K562 (cell line): ENCODE measurements around the gene AP1G2. TPM values are rescaled to one million over a fixed set of nuclear protein-coding genes. Genes with fewer than 3 reads are reported as not detected.
A peak's percentile ranks its signal among the peaks of the same experiment; 100 is the strongest.

Source experiments
- ATAC-seq: fragments of 200-7000 bp; cut with Tn5 transposase; 3 replicates; pipeline ENCODE4 v1.9.1; 2020; ENCODE audit warnings: moderate library complexity
- BruUV-seq: library from RNA; stranded (reverse); fragments of 400-500 nt; replicated peaks from 2 replicates; lab custom pipeline; 2021; lab: Mats Ljungman, UMichigan
- CTCF ChIA-PET: fragments of 300-600 bp; formaldehyde crosslinking; extraction: SDS; loops from one replicate; lab custom pipeline; 2021; ENCODE audit warnings: low intra/inter-chr PET ratio; lab: Yijun Ruan, JAX
- POLR2A ChIA-PET: fragments of 300-600, 350-650 bp; sonication (Branson Sonifier 250); formaldehyde crosslinking; extraction: SDS; loops from one replicate; lab custom pipeline; 2021; ENCODE audit warnings: antibody characterized with exemption, inconsistent platforms; lab: Yijun Ruan, JAX
- DNase-seq, 4 experiments: peaks; one replicate each; pipeline versions ENCODE4 v3.0.0 to v3.0.0-alpha.2; 2011 to 2018; ENCODE audit warnings: low spot score in 3 of 4, mixed read lengths in 3 of 4; ENCODE audit errors: extremely low read depth in 1 of 4
- FAIRE-seq: peaks from 2 replicates; lab custom pipeline; 2011; peaks lifted over from hg19 to GRCh38; lab: Jason Lieb, UNC
- H2AFZ ChIP-seq: 2 replicates; pipeline ENCODE4 v1.6.0; 2011; ENCODE audit warnings: low read depth, low read length, control low read depth, inconsistent platforms
- H3K27ac ChIP-seq: fragments of 200-600 bp; 3 replicates; pipeline ENCODE4 v1.8.0; 2011; ENCODE audit warnings: low read depth, mild to moderate bottlenecking, control low read depth, inconsistent platforms, low read length, moderate library complexity, mixed read lengths; ENCODE audit errors: extremely low read depth
- H3K27me3 ChIP-seq, 2 experiments: fragments of 300-600 bp in 1 of 2; 2 replicates in 1 of 2; 3 replicates in 1 of 2; pipeline versions ENCODE4 v1.6.0 to v1.8.0; 2011; ENCODE audit warnings: inconsistent platforms in 2 of 2, low read length in 2 of 2, mild to moderate bottlenecking in 1 of 2, mixed read lengths in 1 of 2, moderate library complexity in 1 of 2; ENCODE audit not compliant: control insufficient read depth in 2 of 2, insufficient read depth in 2 of 2
- H3K36me3 ChIP-seq: fragments of 300-600 bp; 3 replicates; pipeline ENCODE4 v1.8.0; 2011; ENCODE audit warnings: mild to moderate bottlenecking, low read length, inconsistent platforms; ENCODE audit not compliant: control insufficient read depth, insufficient read depth
- H3K4me1 ChIP-seq, 2 experiments: fragments of 200-600 bp in 1 of 2; replicated peaks in 1 of 2; 2 replicates in 1 of 2; 3 replicates in 1 of 2; pipeline versions ENCODE4 v1.5.1 to v1.8.0; 2011; ENCODE audit warnings: inconsistent platforms in 2 of 2, low read length in 2 of 2, mild to moderate bottlenecking in 1 of 2, mixed read lengths in 1 of 2, moderate library complexity in 1 of 2; ENCODE audit not compliant: control insufficient read depth in 2 of 2, insufficient read depth in 2 of 2
- H3K4me2 ChIP-seq: 2 replicates; pipeline ENCODE4 v1.6.1; 2011; ENCODE audit warnings: low read length, control low read depth, inconsistent platforms, mixed read lengths; ENCODE audit not compliant: insufficient read depth
- H3K4me3 ChIP-seq: fragments of 200-600 bp; sonication (generic), shearing (Covaris generic); 2 replicates; pipeline ENCODE4 v1.5.1; 2016; ENCODE audit warnings: control low read depth, inconsistent platforms
- H3K79me2 ChIP-seq: fragments of 200-600 bp; 3 replicates; pipeline ENCODE4 v1.8.0; 2011; ENCODE audit warnings: low read length, inconsistent platforms; ENCODE audit not compliant: control insufficient read depth, insufficient read depth
- H3K9ac ChIP-seq, 2 experiments: 2 replicates each; pipeline versions ENCODE4 v1.6.0 to v1.6.1; 2011; ENCODE audit warnings: low read depth in 2 of 2, low read length in 2 of 2, control low read depth in 1 of 2, inconsistent platforms in 1 of 2, mild to moderate bottlenecking in 1 of 2, mixed read lengths in 1 of 2; ENCODE audit not compliant: insufficient read depth in 1 of 2
- H3K9me1 ChIP-seq: one replicate; pipeline ENCODE4 v1.6.0; 2011; ENCODE audit warnings: inconsistent platforms, mild to moderate bottlenecking, low read length, moderate library complexity; ENCODE audit not compliant: control insufficient read depth, insufficient read depth
- H3K9me3 ChIP-seq: replicated peaks from 2 replicates; pipeline ENCODE4 v1.5.1; 2011; ENCODE audit warnings: low read depth, low read length, inconsistent platforms; ENCODE audit not compliant: control insufficient read depth, insufficient read depth
- H4K20me1 ChIP-seq: replicated peaks from 2 replicates; pipeline ENCODE4 v1.6.1; 2011; ENCODE audit warnings: low read length, inconsistent platforms, mixed read lengths; ENCODE audit not compliant: control insufficient read depth, insufficient read depth
- BRD9 ChIP-seq: fragments of 450-650 bp; IDR thresholded peaks from 2 replicates; pipeline ENCODE4 v1.6.1; 2018; ENCODE audit warnings: low read depth; ENCODE audit not compliant: partially characterized antibody
- CTBP1 ChIP-seq: fragments of 450-650 bp; IDR thresholded peaks from 2 replicates; pipeline ENCODE4 v1.6.1; 2016; ENCODE audit warnings: borderline replicate concordance
- EGR1 ChIP-seq: fragments of 450-650 bp; conservative IDR thresholded peaks from 2 replicates; pipeline ENCODE4 v1.6.1; 2017; ENCODE audit warnings: mild to moderate bottlenecking
- MBD2 ChIP-seq: sonication (generic); IDR thresholded peaks from 2 replicates; pipeline ENCODE4 v1.6.1; 2016; ENCODE audit warnings: low read depth, borderline replicate concordance
- PHF21A ChIP-seq: fragments of 450-650 bp; IDR thresholded peaks from 2 replicates; pipeline ENCODE4 v1.6.1; 2017; ENCODE audit warnings: low read depth, borderline replicate concordance
- SP1 ChIP-seq: sonication (generic); formaldehyde crosslinking; IDR thresholded peaks from 2 replicates; pipeline ENCODE4 v1.8.1; 2022; ENCODE audit warnings: mild to moderate bottlenecking, missing genetic modification reagents
- SPI1 ChIP-seq: IDR thresholded peaks from 2 replicates; pipeline ENCODE4 v1.6.1; 2011; ENCODE audit warnings: low read depth, low read length, control low read depth, borderline replicate concordance
- SRSF7 ChIP-seq: fragments of 200-400 bp; formaldehyde crosslinking; optimal IDR thresholded peaks from 2 replicates; pipeline ENCODE3; 2017; ENCODE audit warnings: mild to moderate bottlenecking, low read depth, low read length
- WGBS: fragments of 100-300 bp; shearing (Covaris generic); methylation state at CpG from one replicate; pipeline ENCODE4 v1.1.6; 2016; ENCODE audit warnings: low coverage, mixed read lengths; ENCODE audit not compliant: insufficient coverage; ENCODE audit errors: missing lambda C conversion rate; 5-methylcytosine and 5-hydroxymethylcytosine counted together
- in situ Hi-C: fragments of 300-500 bp; cut with MboI; formaldehyde crosslinking; loops from 4 replicates; pipeline ENCODE4 v1.15.0; 2018; ENCODE audit warnings: inconsistent platforms, mixed read lengths
- intact Hi-C: fragments of 100-400 bp; cut with micrococcal nuclease; formaldehyde crosslinking; loops from 2 replicates; pipeline ENCODE4 v1.14.2; 2022
- polyA plus RNA-seq, 8 experiments: library from polyadenylated mRNA; depleted of rRNA in 4 of 8; stranded (reverse) in 5 of 8; unstranded in 3 of 8; fragments of >200 nt; fragmentation: Nextera tagmentation in 2 of 8; fragmentation: Illumina TruSeq in 1 of 8; extraction: Ambion mirVana in 2 of 8; extraction: Trizol in 1 of 8; gene quantifications; 2 replicates each; pipeline versions ENCODE4 v1.2.1 to v1.2.3, GENCODE V29; 2011 to 2014; ENCODE audit warnings: inconsistent platforms in 1 of 8, missing spikeins in 1 of 8
- total RNA-seq, 7 experiments: library from RNA; depleted of rRNA in 6 of 7; stranded (reverse); fragments of >200 nt in 6 of 7; fragmentation: Illumina TruSeq in 2 of 7; extraction: Trizol in 2 of 7; gene quantifications; 2 replicates each; pipeline versions ENCODE4 v1.2.1 to v1.2.3, GENCODE V29; 2011 to 2021; ENCODE audit warnings: low replicate concordance in 1 of 7

The AP1G2 gene
- total and polyA plus RNA-seq, 9 of the 15 experiments (the other 6 are each of a cell fraction or from before 2014, with no cell fraction given) = 19.1 to 83.5 (median 33.3) TPM

- 7% methylated on average over 15 of the region's 37 CpGs for WGBS
- CTCF ChIA-PET = interaction anchor here (0.6 kb wide), 1 partner anchor 218 kb away, joined by 5 read pairs; no protein-coding TSS in a partner anchor
- Histone ChIP-seq H3K79me2 (no peaks in the 10 kb centered on the region), H3K27ac (no peak overlapping the region), H3K9ac (peak overlapping the region in 1 of 2 experiments; percentile 83; a peak in 2 of 4 replicates), H3K27me3 (peaks cover 0 to 9% of the 10 kb centered on the region in 2 experiments; a peak in 1 of 5 replicates), H3K36me3 (no peaks in the 10 kb centered on the region), H3K4me2 (peak overlapping the region; percentile 84), H3K4me1 (peaks cover 12 to 20% of the 10 kb centered on the region in 2 experiments; a peak in 4 of 5 replicates), H3K9me3 (no peaks in the 10 kb centered on the region), H4K20me1 (no peaks in the 10 kb centered on the region), H2AFZ (peak overlapping the region; percentile 95), H3K4me3 (peak overlapping the region; percentile 47), H3K9me1 (no peaks in the 10 kb centered on the region)
- in situ Hi-C loops = no loop called here
- ATAC-seq (peak; percentile 23), FAIRE-seq (no peak), DNase-seq (peak; percentile 33 to 72 (median 59))
- TF ChIP-seq BRD9 (no peak), PHF21A (no peak), CTBP1 (peak; percentile 40; the same call in 1 of the 2 replicates), MBD2 (no peak), EGR1 (peak; percentile 89), SP1 (CRISPR knock-in tag) (0 out of 2 replicates have a peak, but pooled peaks have one; percentile 19), SPI1 (peak; percentile 10; the same call in 1 of the 2 replicates), SRSF7 (no peak)
- intact Hi-C loops = loop anchor here (10.0 kb wide), 1 partner anchor 226 kb away; the partner anchor contains the start of gene PABPN1
- POLR2A ChIA-PET = interaction anchor here (0.7 kb wide), 1 partner anchor 8 kb away, joined by 5 read pairs; no protein-coding TSS in a partner anchor
- no TSS peak for BruUV-seq
These were observed 16.8 kb downstream of the AP1G2 start for GRCh38 chr14:23550812-23551265.
